ENCODE data around the gene MYO3B.

DNA sequence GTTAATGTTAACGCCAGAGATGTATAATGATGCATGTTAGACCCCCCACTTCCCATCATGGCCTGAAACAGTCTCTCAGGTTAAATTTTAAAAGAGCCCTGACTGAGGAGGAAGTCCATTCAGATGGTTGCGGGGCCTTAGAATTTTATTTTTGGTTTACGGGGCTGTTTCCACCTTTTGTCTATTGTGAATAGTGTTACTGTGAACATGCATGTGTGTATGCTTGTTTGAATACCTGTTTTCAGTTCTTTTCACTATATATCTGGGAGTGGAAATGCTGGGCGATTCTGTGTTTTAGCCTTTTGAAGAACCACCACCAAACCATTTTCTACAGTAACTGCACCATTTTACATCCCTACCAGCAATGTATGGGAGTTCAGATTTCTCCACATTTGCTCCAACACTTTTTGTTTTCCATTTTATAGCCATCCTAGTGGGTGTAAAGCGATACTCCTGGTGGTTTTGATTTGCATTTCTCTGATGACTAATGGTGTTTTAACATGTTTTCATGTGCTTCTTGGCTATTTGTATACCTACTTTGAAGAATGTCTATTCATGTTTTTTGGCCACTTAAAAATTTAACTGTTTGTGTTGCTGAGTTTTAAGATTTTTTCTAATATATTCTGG is 133.0 kb downstream of the MYO3B start:
- TF ChIP-seq EZH2 (IDR thresholded peaks at IDR 0.05; ENCODE audit: low read depth, low read length, severe bottlenecking) (no peak), SIN3A (conservative IDR thresholded peaks at IDR 0.05 in 1 of 2, IDR thresholded peaks at IDR 0.05 in 1 of 2; ENCODE audit: low read depth in 1 of 2, low read length in 2 of 2) (no peak), POLR2A (IDR thresholded peaks at IDR 0.05; ENCODE audit: control extremely low read depth in 1 of 2, low read depth in 2 of 2, low read length in 2 of 2) (no peak), TEAD4 (IDR thresholded peaks at IDR 0.05; ENCODE audit: low read depth, low read length) (no peak), RXRA (IDR thresholded peaks at IDR 0.05; ENCODE audit: insufficient read depth, low read depth, low read length) (no peak), POU5F1 (IDR thresholded peaks at IDR 0.05; ENCODE audit: low read depth, low read length) (no peak), TCF12 (IDR thresholded peaks at IDR 0.05; ENCODE audit: low read depth, low read length) (no peak), YY1 (IDR thresholded peaks at IDR 0.05; ENCODE audit: low read depth, low read length) (no peak), RAD21 (IDR thresholded peaks at IDR 0.05 in 1 of 2, conservative IDR thresholded peaks at IDR 0.05 in 1 of 2; ENCODE audit: low read depth in 2 of 2, low read length in 2 of 2) (no peak), NRF1 (IDR thresholded peaks at IDR 0.05; ENCODE audit: low read depth, low read length) (no peak)
- TF ChIP-seq, protein P1, sequence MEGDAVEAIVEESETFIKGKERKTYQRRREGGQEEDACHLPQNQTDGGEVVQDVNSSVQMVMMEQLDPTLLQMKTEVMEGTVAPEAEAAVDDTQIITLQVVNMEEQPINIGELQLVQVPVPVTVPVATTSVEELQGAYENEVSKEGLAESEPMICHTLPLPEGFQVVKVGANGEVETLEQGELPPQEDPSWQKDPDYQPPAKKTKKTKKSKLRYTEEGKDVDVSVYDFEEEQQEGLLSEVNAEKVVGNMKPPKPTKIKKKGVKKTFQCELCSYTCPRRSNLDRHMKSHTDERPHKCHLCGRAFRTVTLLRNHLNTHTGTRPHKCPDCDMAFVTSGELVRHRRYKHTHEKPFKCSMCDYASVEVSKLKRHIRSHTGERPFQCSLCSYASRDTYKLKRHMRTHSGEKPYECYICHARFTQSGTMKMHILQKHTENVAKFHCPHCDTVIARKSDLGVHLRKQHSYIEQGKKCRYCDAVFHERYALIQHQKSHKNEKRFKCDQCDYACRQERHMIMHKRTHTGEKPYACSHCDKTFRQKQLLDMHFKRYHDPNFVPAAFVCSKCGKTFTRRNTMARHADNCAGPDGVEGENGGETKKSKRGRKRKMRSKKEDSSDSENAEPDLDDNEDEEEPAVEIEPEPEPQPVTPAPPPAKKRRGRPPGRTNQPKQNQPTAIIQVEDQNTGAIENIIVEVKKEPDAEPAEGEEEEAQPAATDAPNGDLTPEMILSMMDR (IDR thresholded peaks at IDR 0.05; ENCODE audit: control extremely low read depth in 1 of 3, insufficient read depth in 1 of 3, low read depth in 1 of 3, low read length in 3 of 3), result no peak
